HEK293 (cell line): ENCODE results near the gene ADAMTS8.

ENCODE experiments used
- CTCF ChIA-PET: fragments of 350-600 bp; formaldehyde crosslinking; extraction: SDS; loops from one replicate; lab custom pipeline; 2021; ENCODE audit warnings: antibody characterized with exemption; lab: Yijun Ruan, JAX
- POLR2A ChIA-PET: fragments of 300-600 bp; formaldehyde crosslinking; extraction: SDS; loops from one replicate; lab custom pipeline; 2020; ENCODE audit warnings: antibody characterized with exemption, inconsistent platforms; lab: Yijun Ruan, JAX
- H3K27ac ChIP-seq: fragments of 200-500 bp; sonication (Bioruptor generic); 2 replicates; pipeline ENCODE4 v1.5.1; 2014; ENCODE audit warnings: low read depth, low read length, control low read depth, inconsistent platforms; ENCODE audit errors: extremely low read depth
- H3K36me3 ChIP-seq, 2 experiments: fragments of 200-500 bp in 1 of 2; sonication (Bioruptor generic) in 1 of 2; 1 replicate in 1 of 2; 2 replicates in 1 of 2; pipeline ENCODE4 v1.5.1; 2014 to 2017; ENCODE audit warnings: inconsistent platforms in 2 of 2, low read length in 2 of 2; ENCODE audit not compliant: control insufficient read depth in 2 of 2, insufficient read depth in 1 of 2
- H3K4me1 ChIP-seq: fragments of 200-500 bp; sonication (Bioruptor generic); 2 replicates; pipeline ENCODE4 v1.5.1; 2014; ENCODE audit warnings: mild to moderate bottlenecking, low read length, inconsistent platforms; ENCODE audit not compliant: control insufficient read depth, insufficient read depth
- H3K4me3 ChIP-seq: 2 replicates; pipeline ENCODE4 v1.5.1; 2011; ENCODE audit warnings: low read depth, mild to moderate bottlenecking, control low read depth, low read length, moderate library complexity
- H3K9me3 ChIP-seq: fragments of 200-500 bp; sonication (Bioruptor generic); 2 replicates; pipeline ENCODE4 v1.5.1; 2014; ENCODE audit warnings: low read depth, low read length, inconsistent platforms; ENCODE audit not compliant: control insufficient read depth, insufficient read depth
- GLIS1 ChIP-seq: fragments of 450-650 bp; formaldehyde crosslinking; IDR thresholded peaks from 2 replicates; pipeline ENCODE4 v1.5.1; 2016; ENCODE audit warnings: missing biosample characterization, missing genetic modification characterization
- KLF1 ChIP-seq: fragments of 450-650 bp; formaldehyde crosslinking; IDR thresholded peaks from 2 replicates; pipeline ENCODE4 v1.5.1; 2016; ENCODE audit warnings: missing biosample characterization, missing genetic modification characterization
- OSR2 ChIP-seq: fragments of 450-650 bp; formaldehyde crosslinking; IDR thresholded peaks from 2 replicates; pipeline ENCODE4 v1.5.1; 2016; ENCODE audit warnings: missing biosample characterization, missing genetic modification characterization
- WT1 ChIP-seq: fragments of 450-650 bp; formaldehyde crosslinking; IDR thresholded peaks from 2 replicates; pipeline ENCODE4 v1.5.1; 2016; ENCODE audit warnings: missing biosample characterization, missing genetic modification characterization
- YY2 ChIP-seq: fragments of 450-650 bp; formaldehyde crosslinking; IDR thresholded peaks from 2 replicates; pipeline ENCODE4 v1.5.1; 2016; ENCODE audit warnings: missing biosample characterization, missing genetic modification characterization
- ZBTB7A ChIP-seq: fragments of 450-650 bp; formaldehyde crosslinking; IDR thresholded peaks from 2 replicates; pipeline ENCODE4 v1.5.1; 2016; ENCODE audit warnings: low read depth, missing biosample characterization, missing genetic modification characterization
- ZFHX2 ChIP-seq: fragments of 450-650 bp; formaldehyde crosslinking; conservative IDR thresholded peaks from 2 replicates; pipeline ENCODE4 v1.5.1; 2016; ENCODE audit warnings: missing biosample characterization, missing genetic modification characterization
- ZFP3 ChIP-seq: fragments of 450-650 bp; formaldehyde crosslinking; IDR thresholded peaks from 2 replicates; pipeline ENCODE4 v1.5.1; 2016; ENCODE audit warnings: low read depth, missing biosample characterization, missing genetic modification characterization
- ZFP41 ChIP-seq: fragments of 450-650 bp; formaldehyde crosslinking; IDR thresholded peaks from 2 replicates; pipeline ENCODE4 v1.5.1; 2016; ENCODE audit warnings: missing biosample characterization, missing genetic modification characterization, borderline replicate concordance
- ZIC2 ChIP-seq: fragments of 450-650 bp; formaldehyde crosslinking; IDR thresholded peaks from 2 replicates; pipeline ENCODE4 v1.5.1; 2016; ENCODE audit warnings: missing biosample characterization, missing genetic modification characterization
- ZNF114 ChIP-seq: fragments of 450-650 bp; formaldehyde crosslinking; IDR thresholded peaks from 2 replicates; pipeline ENCODE4 v1.5.0; 2017; ENCODE audit warnings: missing biosample characterization, missing genetic modification characterization
- ZNF174 ChIP-seq: fragments of 450-650 bp; formaldehyde crosslinking; IDR thresholded peaks from 2 replicates; pipeline ENCODE4 v1.5.0; 2017; ENCODE audit warnings: missing biosample characterization, mild to moderate bottlenecking, missing genetic modification characterization
- ZNF324 ChIP-seq: fragments of 450-650 bp; formaldehyde crosslinking; IDR thresholded peaks from 2 replicates; pipeline ENCODE4 v1.5.1; 2016; ENCODE audit warnings: missing biosample characterization, missing genetic modification characterization
- ZNF350 ChIP-seq: fragments of 450-650 bp; formaldehyde crosslinking; IDR thresholded peaks from 2 replicates; pipeline ENCODE4 v1.5.0; 2017; ENCODE audit warnings: missing biosample characterization, mild to moderate bottlenecking, missing genetic modification characterization
- ZNF394 ChIP-seq: fragments of 450-650 bp; formaldehyde crosslinking; IDR thresholded peaks from 2 replicates; pipeline ENCODE4 v1.5.1; 2016; ENCODE audit warnings: missing biosample characterization, missing genetic modification characterization, mild to moderate bottlenecking, moderate library complexity, borderline replicate concordance
- ZNF529 ChIP-seq: fragments of 450-650 bp; formaldehyde crosslinking; IDR thresholded peaks from 2 replicates; pipeline ENCODE4 v1.5.1; 2017; ENCODE audit warnings: missing genetic modification characterization, missing biosample characterization; ENCODE audit not compliant: insufficient replicate concordance
- ZNF530 ChIP-seq: fragments of 450-650 bp; formaldehyde crosslinking; IDR thresholded peaks from 2 replicates; pipeline ENCODE4 v1.5.1; 2016; ENCODE audit warnings: low read depth, missing biosample characterization, missing genetic modification characterization
- ZNF544 ChIP-seq: fragments of 450-650 bp; formaldehyde crosslinking; IDR thresholded peaks from 2 replicates; pipeline ENCODE4 v1.5.0; 2017; ENCODE audit warnings: missing biosample characterization, missing genetic modification characterization
- ZNF548 ChIP-seq: fragments of 450-650 bp; formaldehyde crosslinking; IDR thresholded peaks from 2 replicates; pipeline ENCODE4 v1.5.1; 2016; ENCODE audit warnings: missing biosample characterization, missing genetic modification characterization
- ZNF610 ChIP-seq: fragments of 450-650 bp; formaldehyde crosslinking; IDR thresholded peaks from 2 replicates; pipeline ENCODE4 v1.5.1; 2016; ENCODE audit warnings: missing biosample characterization, missing genetic modification characterization, borderline replicate concordance
- ZNF629 ChIP-seq: fragments of 450-650 bp; formaldehyde crosslinking; IDR thresholded peaks from 2 replicates; pipeline ENCODE4 v1.5.1; 2017; ENCODE audit warnings: missing biosample characterization, missing genetic modification characterization
- ZNF701 ChIP-seq: fragments of 450-650 bp; formaldehyde crosslinking; IDR thresholded peaks from 2 replicates; pipeline ENCODE4 v1.5.1; 2016; ENCODE audit warnings: missing biosample characterization, missing genetic modification characterization
- ZNF707 ChIP-seq: fragments of 450-650 bp; formaldehyde crosslinking; IDR thresholded peaks from 2 replicates; pipeline ENCODE4 v1.5.1; 2016; ENCODE audit warnings: missing biosample characterization, missing genetic modification characterization
- ZNF776 ChIP-seq: fragments of 450-650 bp; formaldehyde crosslinking; IDR thresholded peaks from 2 replicates; pipeline ENCODE4 v1.5.0; 2017; ENCODE audit warnings: missing biosample characterization, missing genetic modification characterization, borderline replicate concordance
- ZNF843 ChIP-seq: fragments of 450-650 bp; formaldehyde crosslinking; IDR thresholded peaks from 2 replicates; pipeline ENCODE4 v1.5.1; 2016; ENCODE audit warnings: missing biosample characterization, missing genetic modification characterization
- ZSCAN30 ChIP-seq: fragments of 450-650 bp; IDR thresholded peaks from 2 replicates; pipeline ENCODE4 v1.5.1; 2018; ENCODE audit warnings: missing biosample characterization, mild to moderate bottlenecking, missing genetic modification characterization, moderate library complexity
- ZSCAN5A ChIP-seq: fragments of 450-650 bp; formaldehyde crosslinking; IDR thresholded peaks from 2 replicates; pipeline ENCODE4 v1.5.1; 2016; ENCODE audit warnings: missing biosample characterization, missing genetic modification characterization
- TF ChIP-seq, protein P1 (sequence below): fragments of 450-650 bp; formaldehyde crosslinking; IDR thresholded peaks from 2 replicates; pipeline ENCODE4 v1.5.1; 2016; ENCODE audit warnings: missing biosample characterization, missing genetic modification characterization, borderline replicate concordance
- TF ChIP-seq, protein P2 (sequence below): fragments of 450-650 bp; formaldehyde crosslinking; IDR thresholded peaks from 2 replicates; pipeline ENCODE4 v1.5.1; 2016; ENCODE audit warnings: missing biosample characterization, missing genetic modification characterization

Gene ADAMTS8

DNA sequence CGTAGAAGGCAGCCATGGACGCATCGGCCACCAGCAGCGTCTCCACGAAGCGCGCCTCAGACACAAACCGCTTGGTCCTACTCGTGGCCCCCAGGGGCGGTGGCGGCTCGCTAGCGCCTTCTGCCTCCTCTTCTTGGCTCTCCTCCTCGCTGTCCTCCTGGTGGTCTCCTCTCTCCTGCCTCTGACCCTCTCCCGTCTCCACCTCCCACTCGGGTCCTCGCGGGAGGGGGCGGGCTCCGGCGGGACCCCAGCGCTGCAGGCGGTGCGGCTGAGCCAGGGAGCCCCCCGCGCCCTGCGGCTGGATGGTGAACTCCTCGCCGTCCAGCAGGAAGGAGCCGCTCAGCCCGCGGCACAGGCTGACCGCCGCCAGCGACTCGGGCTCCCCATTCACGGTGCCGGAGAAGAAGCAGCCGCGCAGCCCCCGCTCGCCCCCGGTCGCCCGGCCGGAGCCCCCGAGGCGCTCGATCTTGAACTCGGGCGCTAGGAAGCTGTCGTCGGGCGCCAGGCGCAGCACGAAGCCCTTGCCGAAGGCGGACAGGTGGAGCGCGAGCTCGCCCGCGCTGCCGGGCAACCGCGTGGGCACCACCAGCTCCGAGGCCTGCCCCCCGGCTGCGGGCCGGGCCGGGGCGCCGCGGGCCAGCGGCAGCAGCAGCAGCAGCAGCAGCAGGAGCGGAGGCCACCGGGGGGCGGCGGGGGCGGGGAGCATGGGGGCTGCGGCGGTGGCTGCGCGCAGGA, 661 bp downstream of the ADAMTS8 start (continued):
- no peak for TF ChIP-seq YY2 (tag by site-specific recombination)

DNA sequence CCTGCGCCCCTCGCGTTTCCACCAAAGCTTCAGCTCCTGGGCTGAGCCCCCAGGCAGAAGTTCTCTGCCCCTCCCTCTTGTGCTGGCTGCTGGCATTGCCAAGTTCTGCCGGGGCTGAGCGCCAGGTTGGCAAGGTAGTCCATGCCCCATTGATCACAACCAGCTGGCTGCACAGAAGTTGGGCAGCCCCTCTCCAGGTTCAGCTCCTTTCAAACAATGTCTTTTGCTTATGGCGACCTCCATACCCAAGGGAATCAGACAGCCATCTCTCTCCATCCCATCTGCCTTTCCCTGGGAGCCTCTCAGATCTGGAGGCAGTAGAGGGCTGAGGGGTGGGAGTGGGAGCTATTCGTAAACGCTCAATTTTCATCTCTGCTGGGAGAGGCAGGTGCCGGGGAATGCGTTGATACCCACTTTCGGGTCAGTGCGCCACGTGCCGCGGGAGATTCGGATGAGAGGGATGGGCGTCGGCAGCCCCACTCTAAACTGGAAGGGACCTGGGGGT, 1.5 kb downstream of the ADAMTS8 start:
- TF ChIP-seq ZSCAN5A (tag by site-specific recombination), result no peak
- TF ChIP-seq ZSCAN30 (tag by site-specific recombination), result no peak
- no peak for TF ChIP-seq ZNF629 (tag by site-specific recombination)
- TF ChIP-seq ZNF548, result no peak
- TF ChIP-seq ZNF529 (tag by site-specific recombination), result no peak
- no peak for TF ChIP-seq ZNF776 (tag by site-specific recombination)
- no peak for TF ChIP-seq ZNF707 (tag by site-specific recombination)
- no peak for TF ChIP-seq ZNF544 (tag by site-specific recombination)
- TF ChIP-seq ZNF843 (tag by site-specific recombination), result no peak
- TF ChIP-seq GLIS1 (tag by site-specific recombination), result no peak
- no peak for TF ChIP-seq OSR2
- no peak for TF ChIP-seq ZFP41 (tag by site-specific recombination)
- no peak for TF ChIP-seq ZNF350 (tag by site-specific recombination)
- no peak for TF ChIP-seq ZNF610 (tag by site-specific recombination)
- no peak for TF ChIP-seq ZBTB7A (tag by site-specific recombination)
- TF ChIP-seq, protein P1, sequence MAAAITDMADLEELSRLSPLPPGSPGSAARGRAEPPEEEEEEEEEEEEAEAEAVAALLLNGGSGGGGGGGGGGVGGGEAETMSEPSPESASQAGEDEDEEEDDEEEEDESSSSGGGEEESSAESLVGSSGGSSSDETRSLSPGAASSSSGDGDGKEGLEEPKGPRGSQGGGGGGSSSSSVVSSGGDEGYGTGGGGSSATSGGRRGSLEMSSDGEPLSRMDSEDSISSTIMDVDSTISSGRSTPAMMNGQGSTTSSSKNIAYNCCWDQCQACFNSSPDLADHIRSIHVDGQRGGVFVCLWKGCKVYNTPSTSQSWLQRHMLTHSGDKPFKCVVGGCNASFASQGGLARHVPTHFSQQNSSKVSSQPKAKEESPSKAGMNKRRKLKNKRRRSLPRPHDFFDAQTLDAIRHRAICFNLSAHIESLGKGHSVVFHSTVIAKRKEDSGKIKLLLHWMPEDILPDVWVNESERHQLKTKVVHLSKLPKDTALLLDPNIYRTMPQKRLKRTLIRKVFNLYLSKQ (tag by site-specific recombination), result no peak
- TF ChIP-seq ZNF174 (tag by site-specific recombination), result no peak
- no peaks in the 10 kb centered on the region; the same call in 1 of the 2 replicates for H3K4me1 ChIP-seq
- ChIA-PET CTCF (interaction anchor here (0.6 to 2.7 kb wide), 6 partner anchors 37 to 664 kb away, joined by 3 to 9 read pairs (median 4); no protein-coding TSS in a partner anchor), POLR2A (no interaction called here)
- no peak overlapping the region for H3K27ac ChIP-seq
- H3K36me3 ChIP-seq, result no peaks in the 10 kb centered on the region
- H3K9me3 ChIP-seq, result no peaks in the 10 kb centered on the region
- H3K4me3 ChIP-seq, result no peak overlapping the region

DNA sequence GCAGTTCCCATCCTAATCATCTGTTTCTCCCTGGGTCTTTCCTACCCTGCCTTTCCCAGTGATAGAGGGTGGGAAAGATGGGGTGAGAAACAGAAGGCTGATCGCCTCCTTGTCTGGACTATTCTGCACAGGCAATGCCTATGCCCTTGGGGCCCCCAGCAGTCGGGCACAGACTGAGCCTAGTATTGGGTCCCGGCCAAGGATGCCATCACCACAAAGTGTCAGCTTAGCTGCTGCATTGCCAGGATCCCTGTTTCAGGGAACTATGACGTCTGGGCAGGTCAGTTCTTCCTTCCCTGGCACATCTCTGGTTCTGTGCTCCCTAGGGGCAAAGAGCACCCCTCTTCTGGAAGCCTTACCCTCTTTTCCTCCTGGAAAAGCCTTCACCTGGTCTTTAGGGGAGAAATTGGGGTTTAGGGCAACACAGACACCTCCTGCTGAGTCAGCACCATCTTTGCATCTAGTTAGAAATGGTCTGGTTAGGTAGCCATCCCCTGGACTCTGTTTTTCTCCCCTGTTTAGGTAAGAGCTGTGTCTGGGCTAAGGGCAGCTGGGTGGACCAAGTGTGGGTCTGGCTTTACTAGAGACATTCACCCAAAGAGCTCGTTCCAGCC, 2.1 kb downstream of the ADAMTS8 start:
- CTCF ChIA-PET, result interaction anchor here (0.6 to 2.7 kb wide), 7 partner anchors 36 to 664 kb away, joined by 3 to 9 read pairs (median 4); no protein-coding TSS in a partner anchor
- Histone ChIP-seq H3K36me3 (no peaks in the 10 kb centered on the region), H3K27ac (no peak overlapping the region), H3K9me3 (no peaks in the 10 kb centered on the region), H3K4me3 (no peak overlapping the region), H3K4me1 (no peaks in the 10 kb centered on the region; the same call in 1 of the 2 replicates)
- POLR2A ChIA-PET, result no interaction called here
- TF ChIP-seq ZNF610 (tag by site-specific recombination) (no peak), ZNF530 (tag by site-specific recombination) (no peak), ZNF843 (tag by site-specific recombination) (no peak), ZFHX2 (tag by site-specific recombination) (no peak), ZNF701 (tag by site-specific recombination) (no peak), ZNF394 (tag by site-specific recombination) (no peak), ZFP3 (no peak), WT1 (tag by site-specific recombination) (no peak), KLF1 (no peak), ZIC2 (tag by site-specific recombination) (no peak), ZNF114 (tag by site-specific recombination) (no peak), ZNF324 (tag by site-specific recombination) (no peak)
- TF ChIP-seq, protein P2, sequence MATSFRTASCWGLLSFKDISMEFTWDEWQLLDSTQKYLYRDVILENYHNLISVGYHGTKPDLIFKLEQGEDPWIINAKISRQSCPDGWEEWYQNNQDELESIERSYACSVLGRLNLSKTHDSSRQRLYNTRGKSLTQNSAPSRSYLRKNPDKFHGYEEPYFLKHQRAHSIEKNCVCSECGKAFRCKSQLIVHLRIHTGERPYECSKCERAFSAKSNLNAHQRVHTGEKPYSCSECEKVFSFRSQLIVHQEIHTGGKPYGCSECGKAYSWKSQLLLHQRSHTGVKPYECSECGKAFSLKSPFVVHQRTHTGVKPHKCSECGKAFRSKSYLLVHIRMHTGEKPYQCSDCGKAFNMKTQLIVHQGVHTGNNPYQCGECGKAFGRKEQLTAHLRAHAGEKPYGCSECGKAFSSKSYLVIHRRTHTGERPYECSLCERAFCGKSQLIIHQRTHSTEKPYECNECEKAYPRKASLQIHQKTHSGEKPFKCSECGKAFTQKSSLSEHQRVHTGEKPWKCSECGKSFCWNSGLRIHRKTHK (tag by site-specific recombination), result no peak
